B cell (primary cell): ENCODE measurements around the gene HNRNPF.

Source experiments
- EZH2 ChIP-seq: IDR thresholded peaks from 2 replicates; pipeline ENCODE4 v1.6.1; 2012; ENCODE audit warnings: borderline replicate concordance, low read depth, mild to moderate bottlenecking, moderate library complexity, low read length; ENCODE audit not compliant: insufficient read depth, poor library complexity, severe bottlenecking
- TF ChIP-seq, protein P1 (sequence below): fragments of 200-600 bp; IDR thresholded peaks from one replicate; pipeline ENCODE4 v1.8.0; 2022; ENCODE audit warnings: antibody characterized with exemption, mild to moderate bottlenecking

- TF ChIP-seq, protein P1, sequence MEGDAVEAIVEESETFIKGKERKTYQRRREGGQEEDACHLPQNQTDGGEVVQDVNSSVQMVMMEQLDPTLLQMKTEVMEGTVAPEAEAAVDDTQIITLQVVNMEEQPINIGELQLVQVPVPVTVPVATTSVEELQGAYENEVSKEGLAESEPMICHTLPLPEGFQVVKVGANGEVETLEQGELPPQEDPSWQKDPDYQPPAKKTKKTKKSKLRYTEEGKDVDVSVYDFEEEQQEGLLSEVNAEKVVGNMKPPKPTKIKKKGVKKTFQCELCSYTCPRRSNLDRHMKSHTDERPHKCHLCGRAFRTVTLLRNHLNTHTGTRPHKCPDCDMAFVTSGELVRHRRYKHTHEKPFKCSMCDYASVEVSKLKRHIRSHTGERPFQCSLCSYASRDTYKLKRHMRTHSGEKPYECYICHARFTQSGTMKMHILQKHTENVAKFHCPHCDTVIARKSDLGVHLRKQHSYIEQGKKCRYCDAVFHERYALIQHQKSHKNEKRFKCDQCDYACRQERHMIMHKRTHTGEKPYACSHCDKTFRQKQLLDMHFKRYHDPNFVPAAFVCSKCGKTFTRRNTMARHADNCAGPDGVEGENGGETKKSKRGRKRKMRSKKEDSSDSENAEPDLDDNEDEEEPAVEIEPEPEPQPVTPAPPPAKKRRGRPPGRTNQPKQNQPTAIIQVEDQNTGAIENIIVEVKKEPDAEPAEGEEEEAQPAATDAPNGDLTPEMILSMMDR: no peak
- TF ChIP-seq EZH2: no peak
Measured at GRCh38 chr10:43395571-43396060, 13.4 kb downstream of the HNRNPF start.
